Psoas muscle (tissue), 8 donors: ENCODE data around the gene AP3B1. TPM values are rescaled to one million over a fixed set of nuclear protein-coding genes. Genes with fewer than 3 reads are reported as not detected.

ENCODE experiments used
- ATAC-seq, 4 donors: fragments of 200-7000 bp; cut with Tn5 transposase; one replicate each; pipeline ENCODE4 v1.9.1; 2020; ENCODE audit warnings: moderate library complexity in 3 of 4, mild to moderate bottlenecking in 2 of 4
- DNase-seq, 2 donors: peaks; one replicate each; pipeline ENCODE4 v3.0.0-alpha.2; 2020
- H3K27ac ChIP-seq: fragments of 200-600 bp; one replicate; pipeline ENCODE4 v1.8.0; 2022
- H3K27me3 ChIP-seq, 3 donors: fragments of 200-600 bp in 1 of 3; one replicate each; pipeline versions ENCODE4 v1.6.1 to v1.8.0; 2013 to 2022; ENCODE audit warnings: low read length in 2 of 3, mild to moderate bottlenecking in 2 of 3, moderate library complexity in 1 of 3; ENCODE audit not compliant: insufficient read depth in 3 of 3
- H3K36me3 ChIP-seq, 2 donors: fragments of 200-600 bp in 1 of 2; one replicate each; pipeline versions ENCODE4 v1.6.1 to v1.8.0; 2013 to 2022; ENCODE audit warnings: low read depth in 1 of 2, mild to moderate bottlenecking in 1 of 2, moderate library complexity in 1 of 2; ENCODE audit not compliant: insufficient read depth in 1 of 2
- H3K4me1 ChIP-seq: fragments of 200-600 bp; one replicate; pipeline ENCODE4 v1.8.0; 2022
- H3K4me3 ChIP-seq: fragments of 200-600 bp; one replicate; pipeline ENCODE4 v1.8.0; 2022; ENCODE audit warnings: mild to moderate bottlenecking
- H3K9me3 ChIP-seq: fragments of 200-600 bp; one replicate; pipeline ENCODE4 v1.8.0; 2022
- CTCF ChIP-seq: fragments of 200-600 bp; IDR thresholded peaks from one replicate; pipeline ENCODE4 v1.8.0; 2022; ENCODE audit warnings: antibody characterized with exemption
- WGBS, 3 donors: extraction: QIAGEN DNeasy Blood & Tissue Kit; methylation state at CpG; one replicate each; pipeline versions ENCODE4 v1.1.6 to v1.1.7; 2013; 5-methylcytosine and 5-hydroxymethylcytosine counted together
- intact Hi-C, 2 donors: fragments of 100-400 bp; cut with DNase I; formaldehyde crosslinking; loops; one replicate each; pipeline versions ENCODE4 v1.11.0 to v1.14.2; 2022
- polyA plus RNA-seq, 3 donors: library from polyadenylated mRNA; stranded (reverse); fragments of 200-250 nt; gene quantifications; one replicate each; pipeline ENCODE4 v1.2.3, GENCODE V29; 2013
- total RNA-seq, 4 donors: library from RNA; stranded (reverse); fragmentation: NEBNext Ultra II Directional in 2 of 4; extraction: Animal tissue kit (Norgen Biotek cat#: 25700) in 2 of 4; gene quantifications; one replicate each; pipeline versions ENCODE4 v1.2.1 to v1.2.4, GENCODE V29; 2021 to 2023
- donor health status: healthy with polysubstance abuse.
- donor health status: DM: no; HTN: no; CAD: no; lungs with moderate emphysema.
- donor health status: Bipolar disorder and iron deficiency.
- donor health status: healthy.
- donor health status: DM: yes; HTN: yes; CAD: no.
- donor health status: DM: no; HTN: no; CAD: no.
- donor health status: DM: no; HTN: no; CAD: no.
- donor health status: DM: yes; HTN: yes; CAD: no.

AP3B1 gene
- total and polyA plus RNA-seq, 7 donors, result 12.4 to 24.4 (median 15.2) TPM

- intact Hi-C loops, result no loop called here
- DNase-seq, result no peak
- Histone ChIP-seq H3K36me3 (no peaks in the 10 kb centered on the region), H3K27me3 (peaks cover 3 to 15% (median 8%) of the 10 kb centered on the region in 3 donors), H3K27ac (no peak overlapping the region), H3K9me3 (no peaks in the 10 kb centered on the region), H3K4me3 (no peak overlapping the region), H3K4me1 (no peaks in the 10 kb centered on the region)
- 32 to 47% (median 47%) methylated on average over 20 of the region's 20 CpGs for WGBS, 3 donors
- no peak for TF ChIP-seq CTCF
- no peak for ATAC-seq
Measured at GRCh38 chr5:77957516-77957915, 337.0 kb downstream of the AP3B1 start.

GRCh38 chr5:77957081-77957480 lies 337.4 kb downstream of the AP3B1 start:
- Histone ChIP-seq H3K4me3 (no peak overlapping the region), H3K9me3 (no peaks in the 10 kb centered on the region), H3K4me1 (no peaks in the 10 kb centered on the region), H3K27ac (no peak overlapping the region), H3K36me3 (no peaks in the 10 kb centered on the region), H3K27me3 (peaks cover 3 to 15% (median 8%) of the 10 kb centered on the region in 3 donors)
- intact Hi-C loops, result no loop called here
- DNase-seq, result no peak
- WGBS, 3 donors, result 67 to 76% (median 75%) methylated on average over 13 of the region's 13 CpGs
- no peak for TF ChIP-seq CTCF
- no peak for ATAC-seq

- 0 to 72% (median 56%) methylated on average over 1 of the region's 1 CpG for WGBS, 3 donors
- H3K36me3 ChIP-seq, result no peaks in the 10 kb centered on the region
Measured at GRCh38 chr5:77955577-77955976, 338.9 kb downstream of the AP3B1 start.

GRCh38 chr5:77953374-77953773 lies 341.1 kb downstream of the AP3B1 start:
- TF ChIP-seq CTCF, result no peak
- 66 to 72% (median 67%) methylated on average over 2 of the region's 2 CpGs for WGBS, 3 donors
- Histone ChIP-seq H3K27me3 (peaks cover 0 to 11% (median 8%) of the 10 kb centered on the region in 3 donors), H3K4me3 (no peak overlapping the region), H3K9me3 (no peaks in the 10 kb centered on the region), H3K27ac (no peak overlapping the region), H3K4me1 (no peaks in the 10 kb centered on the region), H3K36me3 (no peaks in the 10 kb centered on the region)
- no peak for ATAC-seq
- no peak for DNase-seq
- intact Hi-C loops, result no loop called here

More at GRCh38 chr5:77955577-77955976, 338.9 kb downstream of the AP3B1 start:
- TF ChIP-seq CTCF, result no peak
- ATAC-seq (no peak), DNase-seq (no peak)
- Histone ChIP-seq H3K27me3 (peaks cover 3 to 15% (median 8%) of the 10 kb centered on the region in 3 donors), H3K27ac (no peak overlapping the region), H3K4me3 (no peak overlapping the region), H3K9me3 (no peaks in the 10 kb centered on the region), H3K4me1 (no peaks in the 10 kb centered on the region)
- intact Hi-C loops, result no loop called here

GRCh38 chr5:77952636-77953212 lies 341.8 kb downstream of the AP3B1 start:
- no peak for ATAC-seq
- peaks cover 0 to 7% (median 5%) of the 10 kb centered on the region in 3 donors for H3K27me3 ChIP-seq
- TF ChIP-seq CTCF, result no peak
- intact Hi-C loops, result no loop called here
- H3K4me1 ChIP-seq, result no peaks in the 10 kb centered on the region
- no peak overlapping the region for H3K27ac ChIP-seq
- no peak overlapping the region for H3K4me3 ChIP-seq
- H3K9me3 ChIP-seq, result no peaks in the 10 kb centered on the region
- no peaks in the 10 kb centered on the region for H3K36me3 ChIP-seq
- 65 to 78% (median 76%) methylated on average over 3 of the region's 3 CpGs for WGBS, 3 donors
- no peak for DNase-seq
